ENCODE results near the gene MRPS30. TPM values are rescaled to one million over a fixed set of nuclear protein-coding genes. Genes with fewer than 3 reads are reported as not detected.

MRPS30 gene
- total and polyA plus RNA-seq, 2 of the 13 experiments (the other 11 are each of a cell fraction or from before 2014, with no cell fraction given): 36.4 to 67.6 TPM

DNA sequence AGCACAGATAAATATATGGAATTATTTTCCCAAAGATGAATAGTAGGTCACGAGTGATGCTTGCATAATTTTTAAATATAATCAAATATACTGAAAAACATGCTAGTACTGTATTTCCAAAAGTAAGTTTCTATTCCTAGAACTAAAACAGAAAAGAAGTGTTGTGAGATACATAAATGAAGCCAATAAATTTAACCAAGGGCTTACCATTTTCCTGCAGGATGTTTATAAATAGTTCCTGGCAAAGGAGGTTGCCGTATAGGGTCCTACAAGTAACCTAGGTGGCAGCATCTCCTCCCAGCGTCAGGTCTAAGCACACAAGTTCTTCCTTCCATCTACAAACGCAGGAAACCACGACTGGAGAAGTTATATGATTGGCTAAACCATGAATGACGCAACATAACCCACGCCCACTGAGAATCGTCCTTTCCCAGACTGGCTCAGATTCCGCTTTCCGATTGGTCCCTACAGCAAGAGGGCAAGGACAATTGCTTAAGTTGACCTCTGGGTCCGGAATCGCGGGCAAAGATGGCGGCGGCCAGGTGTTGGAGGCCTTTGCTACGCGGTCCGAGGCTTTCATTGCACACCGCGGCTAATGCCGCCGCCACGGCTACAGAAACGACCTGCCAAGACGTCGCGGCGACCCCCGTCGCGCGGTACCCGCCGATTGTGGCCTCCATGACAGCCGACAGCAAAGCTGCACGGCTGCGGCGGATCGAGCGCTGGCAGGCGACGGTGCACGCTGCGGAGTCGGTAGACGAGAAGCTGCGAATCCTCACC, at the start of gene MRPS30 (continued):
- no peak for TF ChIP-seq ZSCAN29 (CRISPR knock-in tag; conservative IDR thresholded peaks at IDR 0.05)
- peak; percentile 63; the same call in 1 of the 2 replicates for TF ChIP-seq ZNF446 (CRISPR knock-in tag; IDR thresholded peaks at IDR 0.05)
- TF ChIP-seq SKIL (CRISPR knock-in tag; IDR thresholded peaks at IDR 0.05; ENCODE audit: borderline replicate concordance): no peak; the same call in 1 of the 2 replicates
- peak; percentile 88 for TF ChIP-seq ZBTB21 (CRISPR knock-in tag; IDR thresholded peaks at IDR 0.05)
- TF ChIP-seq, protein P1, sequence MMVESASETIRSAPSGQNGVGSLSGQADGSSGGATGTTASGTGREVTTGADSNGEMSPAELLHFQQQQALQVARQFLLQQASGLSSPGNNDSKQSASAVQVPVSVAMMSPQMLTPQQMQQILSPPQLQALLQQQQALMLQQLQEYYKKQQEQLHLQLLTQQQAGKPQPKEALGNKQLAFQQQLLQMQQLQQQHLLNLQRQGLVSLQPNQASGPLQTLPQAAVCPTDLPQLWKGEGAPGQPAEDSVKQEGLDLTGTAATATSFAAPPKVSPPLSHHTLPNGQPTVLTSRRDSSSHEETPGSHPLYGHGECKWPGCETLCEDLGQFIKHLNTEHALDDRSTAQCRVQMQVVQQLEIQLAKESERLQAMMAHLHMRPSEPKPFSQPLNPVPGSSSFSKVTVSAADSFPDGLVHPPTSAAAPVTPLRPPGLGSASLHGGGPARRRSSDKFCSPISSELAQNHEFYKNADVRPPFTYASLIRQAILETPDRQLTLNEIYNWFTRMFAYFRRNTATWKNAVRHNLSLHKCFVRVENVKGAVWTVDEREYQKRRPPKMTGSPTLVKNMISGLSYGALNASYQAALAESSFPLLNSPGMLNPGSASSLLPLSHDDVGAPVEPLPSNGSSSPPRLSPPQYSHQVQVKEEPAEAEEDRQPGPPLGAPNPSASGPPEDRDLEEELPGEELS (CRISPR knock-in tag; IDR thresholded peaks at IDR 0.05): peak; percentile 29; the same call in 1 of the 2 replicates
- peak; percentile 81 for TF ChIP-seq ZNF605 (CRISPR knock-in tag; IDR thresholded peaks at IDR 0.05)
- no peak for TF ChIP-seq UBTF (CRISPR knock-in tag; IDR thresholded peaks at IDR 0.05)
- TF ChIP-seq ZNF430 (CRISPR knock-in tag; IDR thresholded peaks at IDR 0.05): peak; percentile 46; the same call in 1 of the 2 replicates
- TF ChIP-seq TEAD3 (CRISPR knock-in tag; optimal IDR thresholded peaks at IDR 0.05; ENCODE audit: borderline replicate concordance): peak; percentile 13
- no peak for TF ChIP-seq MTA3 (CRISPR knock-in tag; IDR thresholded peaks at IDR 0.05)
- peak; percentile 89 for TF ChIP-seq ZFY (CRISPR knock-in tag; IDR thresholded peaks at IDR 0.05)
- TF ChIP-seq ZNF256 (CRISPR knock-in tag; conservative IDR thresholded peaks at IDR 0.05): 0 out of 2 replicates have a peak, but pooled peaks have one; percentile 52
- TF ChIP-seq GTF3A (CRISPR knock-in tag; conservative IDR thresholded peaks at IDR 0.05): no peak
- TF ChIP-seq TGIF2 (CRISPR knock-in tag; IDR thresholded peaks at IDR 0.05): peak; percentile 84; the same call in 1 of the 2 replicates
- peak in 1 of 2 experiments; percentile 29; a peak in 2 of 4 replicates for TF ChIP-seq EP300 (IDR thresholded peaks at IDR 0.05; ENCODE audit: low read depth in 2 of 2, low read length in 2 of 2)
- TF ChIP-seq EP300 (CRISPR knock-in tag; IDR thresholded peaks at IDR 0.05; ENCODE audit: borderline replicate concordance): no peak
- 0 out of 2 replicates have a peak, but pooled peaks have one; percentile 17 for TF ChIP-seq DNMT1 (CRISPR knock-in tag; IDR thresholded peaks at IDR 0.05)
- 0 out of 2 replicates have a peak, but pooled peaks have one; percentile 58 for TF ChIP-seq ELF1 (CRISPR knock-in tag; IDR thresholded peaks at IDR 0.05)
- TF ChIP-seq ZNF460 (CRISPR knock-in tag; IDR thresholded peaks at IDR 0.05; ENCODE audit: borderline replicate concordance): no peak; the same call in 1 of the 2 replicates

Measured in HepG2 (cell line).